SK-N-SH treated with all-trans-retinoic acid at 6 μM for 48 hours (cell line): ENCODE data around the gene EARS2.

ENCODE experiments used
- ATAC-seq: fragments of 200-7000 bp; cut with Tn5 transposase; 3 replicates; pipeline ENCODE4 v1.9.1; 2020; ENCODE audit warnings: mild to moderate bottlenecking, moderate library complexity
- ARNTL ChIP-seq: fragments of 450-650 bp; formaldehyde crosslinking; IDR thresholded peaks from 2 replicates; pipeline ENCODE4 v1.5.0; 2020; ENCODE audit warnings: low read depth, mild to moderate bottlenecking, moderate library complexity, borderline replicate concordance
- BACH2 ChIP-seq: fragments of 250-450 bp; sonication (Bioruptor Pico); IDR thresholded peaks from 2 replicates; pipeline ENCODE4 v1.9.0; 2021; ENCODE audit warnings: mild to moderate bottlenecking, borderline replicate concordance
- CREB5 ChIP-seq: fragments of 250-450 bp; sonication (Bioruptor Pico); IDR thresholded peaks from 2 replicates; pipeline ENCODE4 v1.5.1; 2020; ENCODE audit warnings: low read depth, mild to moderate bottlenecking, moderate library complexity
- CSDC2 ChIP-seq: fragments of 250-450 bp; sonication (Bioruptor Pico); IDR thresholded peaks from 2 replicates; pipeline ENCODE4 v1.5.0; 2020; ENCODE audit warnings: mild to moderate bottlenecking, moderate library complexity
- ESRRG ChIP-seq: fragments of 250-450 bp; sonication (Bioruptor Pico); IDR thresholded peaks from 2 replicates; pipeline ENCODE4 v1.6.1; 2021; ENCODE audit warnings: mild to moderate bottlenecking
- GLIS3 ChIP-seq: fragments of 250-450 bp; sonication (Bioruptor Pico); IDR thresholded peaks from 2 replicates; pipeline ENCODE4 v1.5.0; 2020; ENCODE audit warnings: mild to moderate bottlenecking, moderate library complexity
- OSR1 ChIP-seq: fragments of 250-450 bp; sonication (Bioruptor Pico); IDR thresholded peaks from 2 replicates; pipeline ENCODE4 v1.8.0; 2022; ENCODE audit warnings: moderate library complexity, mild to moderate bottlenecking, inconsistent platforms
- POU6F1 ChIP-seq: fragments of 250-450 bp; sonication (Bioruptor Pico); IDR thresholded peaks from 2 replicates; pipeline ENCODE4 v1.8.0; 2021; ENCODE audit warnings: low read depth, mild to moderate bottlenecking, moderate library complexity, borderline replicate concordance
- PPARA ChIP-seq: fragments of 250-450 bp; sonication (Bioruptor Pico); IDR thresholded peaks from 2 replicates; pipeline ENCODE4 v1.5.0; 2020; ENCODE audit warnings: mild to moderate bottlenecking, borderline replicate concordance
- RARB ChIP-seq: fragments of 250-450 bp; sonication (Bioruptor Pico); IDR thresholded peaks from 2 replicates; pipeline ENCODE4 v1.8.0; 2021; ENCODE audit warnings: mild to moderate bottlenecking, moderate library complexity
- SNAI2 ChIP-seq: fragments of 250-450 bp; sonication (Bioruptor Pico); IDR thresholded peaks from 2 replicates; pipeline ENCODE4 v1.5.0; 2020; ENCODE audit warnings: mild to moderate bottlenecking, moderate library complexity
- TCF4 ChIP-seq: fragments of 250-450 bp; sonication (Bioruptor Pico); IDR thresholded peaks from 2 replicates; pipeline ENCODE4 v1.8.0; 2021; ENCODE audit warnings: mild to moderate bottlenecking, moderate library complexity, borderline replicate concordance
- TOX ChIP-seq: fragments of 250-450 bp; sonication (Bioruptor Pico); IDR thresholded peaks from 2 replicates; pipeline ENCODE4 v1.8.0; 2021; ENCODE audit warnings: mild to moderate bottlenecking, moderate library complexity, borderline replicate concordance
- ZC3H10 ChIP-seq: fragments of 250-450 bp; sonication (Bioruptor Pico); IDR thresholded peaks from 2 replicates; pipeline ENCODE4 v1.5.1; 2021; ENCODE audit warnings: mild to moderate bottlenecking, moderate library complexity
- ZFP3 ChIP-seq: fragments of 250-450 bp; sonication (Bioruptor Pico); IDR thresholded peaks from 2 replicates; pipeline ENCODE4 v1.5.0; 2020; ENCODE audit warnings: mild to moderate bottlenecking, moderate library complexity
- ZFP30 ChIP-seq: fragments of 450-650 bp; formaldehyde crosslinking; IDR thresholded peaks from 2 replicates; pipeline ENCODE4 v1.5.0; 2022; ENCODE audit warnings: mild to moderate bottlenecking, moderate library complexity
- ZNF565 ChIP-seq: fragments of 450-650 bp; formaldehyde crosslinking; conservative IDR thresholded peaks from 2 replicates; pipeline ENCODE4 v1.5.0; 2020; ENCODE audit warnings: low read depth, mild to moderate bottlenecking, moderate library complexity
- ZNF70 ChIP-seq: fragments of 450-650 bp; formaldehyde crosslinking; IDR thresholded peaks from 2 replicates; pipeline ENCODE4 v1.5.0; 2020; ENCODE audit warnings: mild to moderate bottlenecking, moderate library complexity
- ZNF8 ChIP-seq: fragments of 450-650 bp; formaldehyde crosslinking; IDR thresholded peaks from 2 replicates; pipeline ENCODE4 v1.5.0; 2020; ENCODE audit warnings: mild to moderate bottlenecking, moderate library complexity
- TF ChIP-seq, protein P1 (sequence below): fragments of 250-450 bp; sonication (Bioruptor Pico); IDR thresholded peaks from 2 replicates; pipeline ENCODE4 v1.8.0; 2020; ENCODE audit warnings: mild to moderate bottlenecking, moderate library complexity, borderline replicate concordance
- TF ChIP-seq, protein P2 (sequence below): fragments of 250-450 bp; sonication (Bioruptor Pico); IDR thresholded peaks from 2 replicates; pipeline ENCODE4 v1.5.1; 2021; ENCODE audit warnings: mild to moderate bottlenecking, moderate library complexity
- TF ChIP-seq, protein P3 (sequence below): fragments of 250-450 bp; sonication (Bioruptor Pico); IDR thresholded peaks from 2 replicates; pipeline ENCODE4 v1.5.0; 2020; ENCODE audit warnings: mild to moderate bottlenecking, moderate library complexity

The EARS2 gene

DNA sequence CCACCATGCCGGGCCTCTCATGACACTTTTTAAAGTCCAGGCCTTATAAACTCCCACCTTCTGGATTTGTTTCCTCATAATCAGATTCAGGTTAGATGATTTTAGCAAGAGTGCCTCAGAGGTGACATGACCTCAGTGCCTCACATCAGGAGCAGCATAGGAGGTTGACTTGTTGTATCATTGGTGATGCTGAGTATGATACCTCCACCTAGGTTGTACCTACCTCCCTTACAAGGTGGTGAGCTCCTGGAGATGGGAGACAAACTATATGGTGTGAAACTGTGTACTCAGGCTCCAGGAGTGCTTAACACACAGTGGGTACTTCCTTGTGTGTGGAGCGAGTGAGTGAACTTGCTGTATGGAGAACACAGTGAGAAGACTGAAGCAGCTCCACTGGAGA lies 20.3 kb upstream of the EARS2 start:
- TF ChIP-seq ZNF70 (CRISPR knock-in tag) (no peak), OSR1 (no peak), POU6F1 (CRISPR knock-in tag) (no peak)
- ATAC-seq, result no peak; the same call in 2 of the 3 replicates

DNA sequence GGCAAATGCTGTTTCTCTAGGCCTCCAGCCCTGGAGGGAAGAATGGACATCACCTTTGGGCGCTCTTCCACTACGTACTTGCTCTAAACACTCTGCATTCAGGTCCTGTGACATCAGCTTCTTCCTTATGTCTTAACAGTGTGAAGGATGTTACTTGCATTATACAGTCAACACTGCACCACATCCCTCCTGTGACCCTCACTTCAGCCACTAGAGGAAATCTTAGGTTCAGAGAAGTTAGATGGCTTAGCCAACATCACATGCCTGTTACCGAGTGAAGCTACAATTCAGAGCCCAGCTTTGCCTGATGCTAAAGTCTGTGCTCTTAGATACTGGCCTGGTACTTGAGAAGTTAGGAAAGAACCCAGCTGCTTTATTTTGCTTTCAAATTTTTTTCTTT lies 18.7 kb upstream of the EARS2 start:
- no peak for TF ChIP-seq ESRRG (CRISPR knock-in tag)
- TF ChIP-seq, protein P1, sequence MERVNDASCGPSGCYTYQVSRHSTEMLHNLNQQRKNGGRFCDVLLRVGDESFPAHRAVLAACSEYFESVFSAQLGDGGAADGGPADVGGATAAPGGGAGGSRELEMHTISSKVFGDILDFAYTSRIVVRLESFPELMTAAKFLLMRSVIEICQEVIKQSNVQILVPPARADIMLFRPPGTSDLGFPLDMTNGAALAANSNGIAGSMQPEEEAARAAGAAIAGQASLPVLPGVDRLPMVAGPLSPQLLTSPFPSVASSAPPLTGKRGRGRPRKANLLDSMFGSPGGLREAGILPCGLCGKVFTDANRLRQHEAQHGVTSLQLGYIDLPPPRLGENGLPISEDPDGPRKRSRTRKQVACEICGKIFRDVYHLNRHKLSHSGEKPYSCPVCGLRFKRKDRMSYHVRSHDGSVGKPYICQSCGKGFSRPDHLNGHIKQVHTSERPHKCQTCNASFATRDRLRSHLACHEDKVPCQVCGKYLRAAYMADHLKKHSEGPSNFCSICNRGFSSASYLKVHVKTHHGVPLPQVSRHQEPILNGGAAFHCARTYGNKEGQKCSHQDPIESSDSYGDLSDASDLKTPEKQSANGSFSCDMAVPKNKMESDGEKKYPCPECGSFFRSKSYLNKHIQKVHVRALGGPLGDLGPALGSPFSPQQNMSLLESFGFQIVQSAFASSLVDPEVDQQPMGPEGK (CRISPR knock-in tag), result no peak
- TF ChIP-seq, protein P2, sequence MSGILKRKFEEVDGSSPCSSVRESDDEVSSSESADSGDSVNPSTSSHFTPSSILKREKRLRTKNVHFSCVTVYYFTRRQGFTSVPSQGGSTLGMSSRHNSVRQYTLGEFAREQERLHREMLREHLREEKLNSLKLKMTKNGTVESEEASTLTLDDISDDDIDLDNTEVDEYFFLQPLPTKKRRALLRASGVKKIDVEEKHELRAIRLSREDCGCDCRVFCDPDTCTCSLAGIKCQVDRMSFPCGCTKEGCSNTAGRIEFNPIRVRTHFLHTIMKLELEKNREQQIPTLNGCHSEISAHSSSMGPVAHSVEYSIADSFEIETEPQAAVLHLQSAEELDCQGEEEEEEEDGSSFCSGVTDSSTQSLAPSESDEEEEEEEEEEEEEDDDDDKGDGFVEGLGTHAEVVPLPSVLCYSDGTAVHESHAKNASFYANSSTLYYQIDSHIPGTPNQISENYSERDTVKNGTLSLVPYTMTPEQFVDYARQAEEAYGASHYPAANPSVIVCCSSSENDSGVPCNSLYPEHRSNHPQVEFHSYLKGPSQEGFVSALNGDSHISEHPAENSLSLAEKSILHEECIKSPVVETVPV, result no peak
- no peak for TF ChIP-seq ZNF8 (CRISPR knock-in tag)
- no peak for TF ChIP-seq ZNF70 (CRISPR knock-in tag)
- peak; percentile 35; the same call in 2 of the 3 replicates for ATAC-seq

- ATAC-seq, result no peak
- no peak for TF ChIP-seq ZC3H10 (CRISPR knock-in tag)
Measured at GRCh38 chr16:23573817-23574216, 16.7 kb upstream of the EARS2 start.

GRCh38 chr16:23572394-23572793 lies 15.2 kb upstream of the EARS2 start:
- TF ChIP-seq ESRRG (CRISPR knock-in tag) (no peak), TCF4 (no peak), SNAI2 (CRISPR knock-in tag) (no peak), OSR1 (no peak), ZNF8 (CRISPR knock-in tag) (no peak), ZC3H10 (CRISPR knock-in tag) (no peak), CREB5 (no peak), ZFP30 (no peak), ZFP3 (CRISPR knock-in tag) (no peak), RARB (CRISPR knock-in tag) (no peak), PPARA (CRISPR knock-in tag) (no peak), TOX (CRISPR knock-in tag) (no peak), ZNF70 (CRISPR knock-in tag) (no peak), ARNTL (CRISPR knock-in tag) (no peak), ZNF565 (CRISPR knock-in tag) (no peak), CSDC2 (CRISPR knock-in tag) (no peak), GLIS3 (CRISPR knock-in tag) (no peak), BACH2 (no peak)
- TF ChIP-seq, protein P3, sequence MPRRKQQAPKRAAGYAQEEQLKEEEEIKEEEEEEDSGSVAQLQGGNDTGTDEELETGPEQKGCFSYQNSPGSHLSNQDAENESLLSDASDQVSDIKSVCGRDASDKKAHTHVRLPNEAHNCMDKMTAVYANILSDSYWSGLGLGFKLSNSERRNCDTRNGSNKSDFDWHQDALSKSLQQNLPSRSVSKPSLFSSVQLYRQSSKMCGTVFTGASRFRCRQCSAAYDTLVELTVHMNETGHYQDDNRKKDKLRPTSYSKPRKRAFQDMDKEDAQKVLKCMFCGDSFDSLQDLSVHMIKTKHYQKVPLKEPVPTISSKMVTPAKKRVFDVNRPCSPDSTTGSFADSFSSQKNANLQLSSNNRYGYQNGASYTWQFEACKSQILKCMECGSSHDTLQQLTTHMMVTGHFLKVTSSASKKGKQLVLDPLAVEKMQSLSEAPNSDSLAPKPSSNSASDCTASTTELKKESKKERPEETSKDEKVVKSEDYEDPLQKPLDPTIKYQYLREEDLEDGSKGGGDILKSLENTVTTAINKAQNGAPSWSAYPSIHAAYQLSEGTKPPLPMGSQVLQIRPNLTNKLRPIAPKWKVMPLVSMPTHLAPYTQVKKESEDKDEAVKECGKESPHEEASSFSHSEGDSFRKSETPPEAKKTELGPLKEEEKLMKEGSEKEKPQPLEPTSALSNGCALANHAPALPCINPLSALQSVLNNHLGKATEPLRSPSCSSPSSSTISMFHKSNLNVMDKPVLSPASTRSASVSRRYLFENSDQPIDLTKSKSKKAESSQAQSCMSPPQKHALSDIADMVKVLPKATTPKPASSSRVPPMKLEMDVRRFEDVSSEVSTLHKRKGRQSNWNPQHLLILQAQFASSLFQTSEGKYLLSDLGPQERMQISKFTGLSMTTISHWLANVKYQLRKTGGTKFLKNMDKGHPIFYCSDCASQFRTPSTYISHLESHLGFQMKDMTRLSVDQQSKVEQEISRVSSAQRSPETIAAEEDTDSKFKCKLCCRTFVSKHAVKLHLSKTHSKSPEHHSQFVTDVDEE (CRISPR knock-in tag), result no peak
- TF ChIP-seq, protein P1 (CRISPR knock-in tag), result no peak
- ATAC-seq, result no peak
